Measurements from ENCODE around the gene RIT2. TPM values are rescaled to one million over a fixed set of nuclear protein-coding genes. Genes with fewer than 3 reads are reported as not detected.

RIT2 gene
- total RNA-seq, 2 donors from 2014 or later, result not detected

DNA sequence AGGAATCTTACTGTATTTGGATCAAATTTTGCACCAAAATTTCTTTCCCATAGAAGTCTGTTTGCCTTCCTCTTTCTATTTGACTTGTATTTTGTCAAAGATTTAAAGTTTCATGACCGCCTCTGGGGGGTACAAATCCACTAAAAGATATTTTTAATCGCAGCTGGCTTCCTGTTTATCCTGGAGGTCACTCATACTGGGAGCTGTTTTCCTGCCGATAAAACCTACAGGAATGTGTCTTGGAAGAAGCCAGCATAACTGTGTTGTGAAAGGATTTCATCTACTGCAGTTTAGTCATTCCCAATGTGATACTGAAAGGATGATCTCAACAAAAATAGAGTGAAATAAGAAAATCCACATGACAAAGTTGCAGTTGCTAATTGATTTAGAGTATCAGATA lies 184.0 kb downstream of the RIT2 start:
- no peak overlapping the region for H3K4me3 Mint-ChIP-seq
- ATAC-seq (replicated peaks in 1 of 2) (no peak), DNase-seq (no peak)
- H3K27ac Mint-ChIP-seq, result no peak overlapping the region
- H3K4me1 Mint-ChIP-seq (ENCODE audit: low read depth), result no peaks in the 10 kb centered on the region
- no peaks in the 10 kb centered on the region for H3K36me3 Mint-ChIP-seq (ENCODE audit: insufficient read depth in 2 of 2)
- H3K9me3 Mint-ChIP-seq, result peaks cover 4 to 8% of the 10 kb centered on the region in 2 donors
- no peaks in the 10 kb centered on the region for H3K27me3 Mint-ChIP-seq (ENCODE audit: low read depth)

DNA sequence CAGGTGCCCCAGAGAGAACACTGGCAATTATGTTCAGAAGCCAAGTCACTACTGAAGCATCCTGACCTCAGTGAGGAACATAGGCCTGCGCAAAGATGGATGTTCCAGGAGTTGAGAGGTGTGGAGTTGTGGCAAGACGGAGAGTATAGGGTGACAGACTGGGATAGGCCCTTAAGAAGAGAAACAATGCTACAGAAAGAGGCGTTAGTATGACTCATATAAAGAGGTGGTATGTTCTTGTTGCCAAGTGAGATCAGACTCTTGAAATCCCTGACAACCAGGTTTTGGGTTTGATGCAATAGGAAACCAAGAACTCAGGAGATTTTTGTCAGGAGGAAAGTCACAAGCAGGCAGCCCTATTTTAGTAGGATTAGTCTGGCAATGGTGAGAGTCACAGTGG lies 185.6 kb downstream of the RIT2 start:
- H3K4me3 Mint-ChIP-seq, result no peak overlapping the region
- H3K27ac Mint-ChIP-seq, result peak overlapping the region; percentile 16
- no peaks in the 10 kb centered on the region for H3K36me3 Mint-ChIP-seq (ENCODE audit: insufficient read depth in 2 of 2)
- peaks cover 4 to 5% of the 10 kb centered on the region in 2 donors for H3K9me3 Mint-ChIP-seq
- ATAC-seq (replicated peaks in 1 of 2) (no peak), DNase-seq (no peak)
- no peaks in the 10 kb centered on the region for H3K4me1 Mint-ChIP-seq (ENCODE audit: low read depth)
- H3K27me3 Mint-ChIP-seq (ENCODE audit: low read depth), result no peaks in the 10 kb centered on the region

DNA sequence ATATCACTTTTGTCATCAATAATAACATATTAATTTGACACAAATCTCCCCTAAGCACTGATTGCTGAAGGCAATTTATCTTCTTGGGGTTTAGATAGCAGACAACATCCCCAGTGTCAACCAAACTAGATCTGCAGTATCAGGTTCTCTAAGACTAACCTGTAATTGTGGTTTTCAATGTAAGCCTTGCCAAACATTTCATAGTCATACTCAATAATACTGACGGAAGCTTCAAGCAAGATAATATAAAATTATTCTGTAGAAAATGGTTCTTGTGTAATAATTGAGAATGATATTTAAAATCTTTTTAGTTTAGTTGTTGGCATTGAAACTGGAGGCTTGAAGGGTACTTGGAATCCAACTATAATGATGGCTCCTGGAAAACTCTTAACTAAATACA lies 186.3 kb downstream of the RIT2 start:
- Mint-ChIP-seq H3K9me3 (peaks cover 4 to 5% of the 10 kb centered on the region in 2 donors), H3K4me1 (ENCODE audit: low read depth) (no peaks in the 10 kb centered on the region), H3K27ac (no peak overlapping the region), H3K36me3 (ENCODE audit: insufficient read depth in 2 of 2) (no peaks in the 10 kb centered on the region), H3K4me3 (no peak overlapping the region), H3K27me3 (ENCODE audit: low read depth) (no peaks in the 10 kb centered on the region)
- ATAC-seq (replicated peaks in 1 of 2) (no peak), DNase-seq (no peak)

DNA sequence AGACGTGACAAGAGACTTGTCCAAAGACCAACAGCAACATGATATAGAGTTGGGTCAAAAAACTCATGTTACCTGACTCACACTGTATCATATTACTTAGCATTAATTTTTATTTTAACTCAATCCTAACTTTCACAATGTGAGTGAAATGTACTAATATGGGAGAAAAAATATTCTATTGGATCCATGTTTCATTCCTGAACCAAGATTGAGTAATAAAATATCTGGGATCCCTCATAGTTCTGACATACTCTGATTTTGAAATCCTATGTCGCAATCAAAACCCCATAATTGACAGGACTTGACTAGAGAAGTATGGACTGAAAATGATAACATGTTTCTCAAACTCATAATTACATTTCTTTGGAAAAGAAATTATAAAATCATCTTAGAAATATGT lies 190.4 kb downstream of the RIT2 start:
- H3K4me1 Mint-ChIP-seq (ENCODE audit: low read depth), result no peaks in the 10 kb centered on the region
- H3K4me3 Mint-ChIP-seq, result no peak overlapping the region
- H3K27me3 Mint-ChIP-seq (ENCODE audit: low read depth), result no peaks in the 10 kb centered on the region
- H3K36me3 Mint-ChIP-seq (ENCODE audit: insufficient read depth in 2 of 2), result no peaks in the 10 kb centered on the region
- ATAC-seq (replicated peaks in 1 of 2) (no peak), DNase-seq (no peak)
- H3K9me3 Mint-ChIP-seq, result peaks cover 3% of the 10 kb centered on the region in 2 donors
- H3K27ac Mint-ChIP-seq, result no peak overlapping the region

DNA sequence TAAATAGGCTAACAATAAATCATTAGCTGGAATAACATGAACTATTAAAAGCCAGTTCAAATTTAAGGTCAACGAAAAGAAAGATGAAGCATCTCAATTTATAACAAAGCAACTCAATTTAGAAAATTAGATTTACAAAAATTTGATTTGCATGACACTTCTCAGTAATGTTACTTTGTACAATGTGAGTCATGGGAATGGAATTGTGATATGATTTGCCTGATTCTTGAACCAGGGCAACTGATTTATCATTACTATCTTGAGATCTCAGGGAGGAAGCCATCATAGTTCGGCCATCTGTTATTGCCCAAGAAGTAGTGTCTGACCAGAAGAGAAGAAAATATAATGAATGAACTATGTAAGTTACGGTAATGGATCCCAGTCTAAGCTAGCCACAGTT lies 193.1 kb downstream of the RIT2 start:
- Mint-ChIP-seq H3K27ac (no peak overlapping the region), H3K27me3 (ENCODE audit: low read depth) (no peaks in the 10 kb centered on the region), H3K4me1 (ENCODE audit: low read depth) (no peaks in the 10 kb centered on the region), H3K4me3 (no peak overlapping the region), H3K9me3 (peaks cover 0 to 11% of the 10 kb centered on the region in 2 donors), H3K36me3 (ENCODE audit: insufficient read depth in 2 of 2) (no peaks in the 10 kb centered on the region)
- no peak for ATAC-seq (replicated peaks in 1 of 2)
- DNase-seq, result no peak

DNA sequence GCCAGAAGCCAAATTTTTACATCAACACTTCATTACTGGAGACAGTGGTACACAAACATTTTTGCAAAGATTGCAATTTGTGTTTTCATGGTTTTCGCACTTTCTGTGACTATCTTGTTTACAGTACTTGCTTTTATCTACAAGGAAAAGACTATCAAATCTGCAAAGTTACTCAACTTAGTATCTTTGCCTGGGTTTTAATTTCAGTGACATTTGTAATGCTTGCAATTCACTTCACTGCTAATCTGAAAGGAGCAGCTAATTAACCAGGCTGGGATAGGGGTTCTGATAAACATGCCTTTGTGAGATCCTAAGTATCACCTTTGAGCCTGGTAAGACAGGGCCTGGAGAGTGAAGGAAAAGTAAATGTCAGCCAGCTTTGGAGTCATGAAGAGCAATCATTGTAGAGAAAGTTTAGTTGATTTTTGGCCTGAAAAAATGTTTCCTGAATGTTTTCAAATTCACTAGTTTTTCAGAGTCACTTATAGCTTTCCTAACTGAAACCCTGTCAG lies 194.2 kb downstream of the RIT2 start:
- peaks cover 2 to 11% of the 10 kb centered on the region in 2 donors for H3K9me3 Mint-ChIP-seq
- no peaks in the 10 kb centered on the region for H3K4me1 Mint-ChIP-seq (ENCODE audit: low read depth)
- ATAC-seq (replicated peaks in 1 of 2) (no peak), DNase-seq (no peak)
- no peak overlapping the region for H3K27ac Mint-ChIP-seq
- H3K4me3 Mint-ChIP-seq, result no peak overlapping the region
- no peaks in the 10 kb centered on the region for H3K27me3 Mint-ChIP-seq (ENCODE audit: low read depth)
- no peaks in the 10 kb centered on the region for H3K36me3 Mint-ChIP-seq (ENCODE audit: insufficient read depth in 2 of 2)

DNA sequence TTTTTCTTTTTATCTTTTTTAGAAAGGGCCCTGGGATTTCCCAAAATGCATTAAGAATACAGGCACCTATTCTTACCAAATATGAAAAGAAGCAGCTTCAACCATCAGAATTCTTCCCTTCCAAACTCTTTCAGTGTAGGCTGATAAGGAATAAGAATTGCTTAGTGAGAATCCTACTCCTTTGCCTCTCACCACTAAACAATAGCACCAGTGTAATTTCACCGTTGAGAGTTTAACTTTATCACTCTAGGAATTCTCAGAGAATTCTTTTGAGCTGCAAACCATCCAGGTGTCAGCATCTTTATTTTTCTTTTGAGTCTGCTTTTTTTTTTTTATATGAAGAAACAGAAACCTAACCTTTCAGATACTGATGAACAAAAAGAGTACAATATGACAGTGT lies 194.9 kb downstream of the RIT2 start:
- H3K36me3 Mint-ChIP-seq (ENCODE audit: insufficient read depth in 2 of 2), result no peaks in the 10 kb centered on the region
- no peak overlapping the region for H3K27ac Mint-ChIP-seq
- DNase-seq (no peak), ATAC-seq (replicated peaks in 1 of 2) (no peak)
- H3K27me3 Mint-ChIP-seq (ENCODE audit: low read depth), result no peaks in the 10 kb centered on the region
- no peaks in the 10 kb centered on the region for H3K4me1 Mint-ChIP-seq (ENCODE audit: low read depth)
- H3K9me3 Mint-ChIP-seq, result peaks cover 2 to 11% of the 10 kb centered on the region in 2 donors
- no peak overlapping the region for H3K4me3 Mint-ChIP-seq

DNA sequence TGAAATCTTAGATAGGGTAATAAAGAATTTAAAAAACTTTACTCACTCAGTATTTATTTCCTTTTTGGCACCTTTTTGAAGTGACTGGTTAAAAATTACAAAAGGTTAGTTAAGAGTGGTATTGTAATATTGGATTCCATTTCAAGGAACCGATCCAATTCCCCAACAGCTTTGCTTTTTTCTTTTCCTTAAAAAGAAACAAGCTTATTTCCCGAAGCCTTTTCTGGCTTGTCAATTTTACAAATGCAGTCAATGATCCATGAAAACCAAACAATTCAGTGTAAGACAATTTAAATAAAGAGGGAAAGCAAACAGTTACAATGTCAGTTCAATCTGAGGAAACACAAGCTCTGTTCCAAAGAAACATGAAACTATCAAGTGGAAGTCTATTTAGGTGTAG lies 200.2 kb downstream of the RIT2 start:
- DNase-seq, result no peak
- peaks cover 6 to 15% of the 10 kb centered on the region in 2 donors for H3K9me3 Mint-ChIP-seq
- H3K4me3 Mint-ChIP-seq, result no peak overlapping the region
- no peak overlapping the region for H3K27ac Mint-ChIP-seq
- H3K27me3 Mint-ChIP-seq (ENCODE audit: low read depth), result no peaks in the 10 kb centered on the region
- H3K4me1 Mint-ChIP-seq (ENCODE audit: low read depth), result no peaks in the 10 kb centered on the region
- H3K36me3 Mint-ChIP-seq (ENCODE audit: insufficient read depth in 2 of 2), result no peaks in the 10 kb centered on the region
- no peak for ATAC-seq (replicated peaks in 1 of 2)

DNA sequence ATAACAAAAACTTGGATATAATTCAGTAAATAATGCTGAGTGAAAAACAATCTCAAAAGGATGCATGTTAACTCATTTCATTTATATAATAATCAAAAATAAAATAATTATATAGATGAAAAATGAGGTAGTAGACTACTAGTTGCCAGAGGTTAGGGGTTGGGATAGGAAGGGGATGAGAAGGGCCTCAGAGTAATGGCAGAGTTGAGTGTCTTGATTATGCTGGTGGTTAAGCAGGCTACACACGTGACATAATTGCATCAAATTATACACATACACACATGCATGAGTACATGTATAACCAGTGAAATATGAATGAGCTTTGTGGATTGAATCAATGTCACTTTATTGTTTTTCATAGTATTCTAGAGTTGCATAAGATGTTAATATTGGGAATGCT lies 201.0 kb downstream of the RIT2 start:
- Mint-ChIP-seq H3K27ac (no peak overlapping the region), H3K4me1 (ENCODE audit: low read depth) (no peaks in the 10 kb centered on the region), H3K36me3 (ENCODE audit: insufficient read depth in 2 of 2) (no peaks in the 10 kb centered on the region), H3K9me3 (peaks cover 6 to 16% of the 10 kb centered on the region in 2 donors), H3K4me3 (no peak overlapping the region), H3K27me3 (ENCODE audit: low read depth) (no peaks in the 10 kb centered on the region)
- DNase-seq, result no peak
- no peak for ATAC-seq (replicated peaks in 1 of 2)

DNA sequence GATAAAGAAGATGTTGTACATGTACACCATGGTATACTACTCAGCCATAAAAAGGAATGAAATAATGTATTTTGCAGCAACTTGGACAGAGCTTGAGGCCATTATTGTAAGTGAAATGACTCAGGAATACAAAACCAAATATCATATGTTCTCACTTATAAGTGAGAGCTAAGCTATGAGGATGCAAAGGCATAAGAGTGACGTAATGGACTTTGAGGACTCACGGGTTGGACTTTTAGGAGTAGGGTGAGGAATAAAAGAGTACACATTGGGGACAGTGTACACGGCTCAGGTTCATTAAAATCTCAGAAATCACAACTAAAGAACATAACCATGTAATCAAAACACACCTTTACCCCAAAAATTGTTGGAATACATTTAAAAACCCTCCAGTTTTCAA lies 206.4 kb downstream of the RIT2 start:
- Mint-ChIP-seq H3K27me3 (ENCODE audit: low read depth) (no peaks in the 10 kb centered on the region), H3K27ac (no peak overlapping the region), H3K4me3 (no peak overlapping the region), H3K4me1 (ENCODE audit: low read depth) (no peaks in the 10 kb centered on the region), H3K9me3 (peaks cover 4 to 9% of the 10 kb centered on the region in 2 donors), H3K36me3 (ENCODE audit: insufficient read depth in 2 of 2) (peaks cover 0 to 1% of the 10 kb centered on the region in 2 donors)
- ATAC-seq (replicated peaks in 1 of 2) (no peak), DNase-seq (no peak)

DNA sequence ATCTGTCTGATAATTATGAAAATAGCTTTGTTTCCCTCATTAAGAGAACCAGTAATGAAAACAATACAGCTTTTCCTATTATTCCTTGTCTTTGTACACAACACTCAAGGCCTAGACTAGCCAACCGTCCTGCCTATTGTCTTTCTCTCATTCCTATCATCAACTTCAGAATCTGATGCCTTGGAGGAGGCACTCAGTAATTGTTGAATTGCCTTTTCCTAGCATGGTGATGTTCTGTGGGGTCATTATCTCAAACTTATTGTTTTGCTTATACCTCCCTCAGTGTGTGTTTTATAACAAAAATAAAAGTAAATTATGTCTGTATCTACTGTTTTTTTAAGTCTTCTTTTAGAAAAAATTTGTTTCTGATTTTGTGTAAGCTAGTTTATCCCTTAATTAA lies 208.7 kb downstream of the RIT2 start:
- Mint-ChIP-seq H3K27me3 (ENCODE audit: low read depth) (no peaks in the 10 kb centered on the region), H3K4me1 (ENCODE audit: low read depth) (no peaks in the 10 kb centered on the region), H3K36me3 (ENCODE audit: insufficient read depth in 2 of 2) (peaks cover 0 to 1% of the 10 kb centered on the region in 2 donors), H3K9me3 (peaks cover 2 to 8% of the 10 kb centered on the region in 2 donors), H3K4me3 (no peak overlapping the region), H3K27ac (no peak overlapping the region)
- ATAC-seq (replicated peaks in 1 of 2) (no peak), DNase-seq (no peak)

DNA sequence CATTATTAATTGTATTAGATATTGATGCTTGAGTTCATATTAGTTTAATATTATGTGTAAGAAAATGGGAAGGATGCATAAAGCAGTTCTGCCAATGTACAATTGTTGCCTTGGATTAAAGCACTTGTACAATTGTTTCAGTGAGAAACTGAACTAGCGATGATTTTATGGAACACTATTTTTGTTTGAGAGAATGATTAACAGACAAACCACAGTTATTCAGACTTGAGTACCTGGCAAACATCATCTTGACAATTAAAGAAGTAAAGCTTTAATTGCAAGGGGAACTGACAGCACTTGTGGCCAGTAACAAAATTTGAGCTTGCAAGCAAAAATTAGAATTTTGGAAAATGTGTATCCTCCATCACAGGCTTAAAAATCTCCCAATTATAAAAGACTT lies 214.3 kb downstream of the RIT2 start:
- Mint-ChIP-seq H3K27ac (no peak overlapping the region), H3K9me3 (peaks cover 6% of the 10 kb centered on the region in 2 donors), H3K36me3 (ENCODE audit: insufficient read depth in 2 of 2) (no peaks in the 10 kb centered on the region)

DNA sequence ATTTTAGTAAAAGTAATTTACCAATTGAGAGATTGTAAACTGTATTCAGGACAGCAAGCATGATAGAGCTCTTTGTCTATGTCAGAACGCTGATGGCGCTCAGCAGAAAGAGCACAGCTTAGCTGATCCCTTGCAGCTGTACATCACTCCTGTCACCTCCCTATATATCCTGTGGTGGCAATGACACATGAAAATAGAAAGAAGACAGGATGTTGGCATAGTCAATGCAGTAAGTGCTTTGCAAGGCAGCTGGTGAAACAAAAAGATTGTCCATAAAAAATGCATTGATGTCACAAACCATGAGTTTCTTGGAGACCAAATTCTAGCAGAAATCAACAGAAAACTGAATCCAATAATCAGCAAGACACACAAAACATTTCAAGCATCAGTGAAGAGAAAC lies 221.5 kb downstream of the RIT2 start:
- Mint-ChIP-seq H3K27me3 (ENCODE audit: low read depth) (no peaks in the 10 kb centered on the region), H3K4me3 (no peak overlapping the region), H3K9me3 (peaks cover 5 to 11% of the 10 kb centered on the region in 2 donors), H3K27ac (no peak overlapping the region), H3K36me3 (ENCODE audit: insufficient read depth in 2 of 2) (peaks cover 0 to 1% of the 10 kb centered on the region in 2 donors), H3K4me1 (ENCODE audit: low read depth) (no peaks in the 10 kb centered on the region)
- ATAC-seq (replicated peaks in 1 of 2) (no peak), DNase-seq (no peak)

More for the DNA sequence above, 214.3 kb downstream of the RIT2 start:
- Mint-ChIP-seq H3K4me1 (ENCODE audit: low read depth) (no peaks in the 10 kb centered on the region), H3K27me3 (ENCODE audit: low read depth) (no peaks in the 10 kb centered on the region), H3K4me3 (no peak overlapping the region)
- ATAC-seq (replicated peaks in 1 of 2) (no peak), DNase-seq (no peak)

DNA sequence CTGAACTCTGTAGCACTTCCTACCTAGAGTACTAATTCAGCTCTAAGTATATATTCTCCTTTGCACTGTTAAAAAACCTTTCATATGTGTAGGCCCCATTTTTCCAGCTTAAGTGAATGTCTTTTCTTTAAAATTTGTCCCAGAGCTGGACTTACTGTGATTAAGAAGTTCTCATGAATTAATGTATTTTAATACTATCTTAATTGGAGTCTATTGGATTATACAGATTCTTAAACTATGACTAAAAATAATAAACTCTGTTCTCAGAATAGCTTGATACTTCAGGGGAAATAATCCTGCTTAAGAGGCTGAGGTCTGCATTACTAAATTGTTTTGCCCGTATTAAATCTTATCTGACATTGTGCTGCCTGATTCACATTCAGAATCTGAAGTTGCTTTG lies 223.3 kb downstream of the RIT2 start:
- Mint-ChIP-seq H3K36me3 (ENCODE audit: insufficient read depth in 2 of 2) (peaks cover 0 to 1% of the 10 kb centered on the region in 2 donors), H3K9me3 (peaks cover 7 to 8% of the 10 kb centered on the region in 2 donors), H3K4me3 (no peak overlapping the region), H3K27me3 (ENCODE audit: low read depth) (no peaks in the 10 kb centered on the region), H3K4me1 (ENCODE audit: low read depth) (no peaks in the 10 kb centered on the region), H3K27ac (no peak overlapping the region)
- DNase-seq (no peak), ATAC-seq (replicated peaks in 1 of 2) (no peak)
